NCI-H1436 (cell line): Measurements from ENCODE around the gene HUS1B.
"Not testable (repeated sequence)": the region's sequence is repeated elsewhere in the genome, so short reads cannot be mapped to it uniquely, and the experiment has no call there.

Source experiments
- DNase-seq: peaks from one replicate; lab custom pipeline; 2025; lab: John Stamatoyannopoulos, UW

Gene HUS1B

GRCh38 chr6:656460-657252 is at the start of gene HUS1B:
Gene HUS1B (minus strand): TSS chr6:657100. CDS start chr6:656944, 156 bp downstream.
- DNase-seq, result no peak

- no peak for DNase-seq
These were observed 49.2 kb upstream of the HUS1B start for GRCh38 chr6:706146-706545.

GRCh38 chr6:705047-705446 is 48.1 kb upstream of the HUS1B start:
- no peak for DNase-seq

GRCh38 chr6:704046-704445 is 47.1 kb upstream of the HUS1B start:
- DNase-seq, result no peak

- DNase-seq, result no peak
These were observed 46.7 kb upstream of the HUS1B start for GRCh38 chr6:703552-703951.

GRCh38 chr6:701700-702479 is 45.0 kb upstream of the HUS1B start:
- no peak for DNase-seq

GRCh38 chr6:701215-701614 is 44.3 kb upstream of the HUS1B start:
- DNase-seq, result no peak

GRCh38 chr6:700490-700889 is 43.6 kb upstream of the HUS1B start:
- no peak for DNase-seq

- no peak for DNase-seq
These were observed 42.4 kb upstream of the HUS1B start for GRCh38 chr6:699319-699718.

- DNase-seq, result not testable (repeated sequence)
These were observed 37.7 kb upstream of the HUS1B start for GRCh38 chr6:694431-695126.

GRCh38 chr6:693723-694009 is 36.8 kb upstream of the HUS1B start:
- no peak for DNase-seq

GRCh38 chr6:692858-693722 is 36.2 kb upstream of the HUS1B start, which contains the start of gene EXOC2:
Gene EXOC2 (minus strand): TSS chr6:693139. CDS start chr6:637818, 55,321 bp downstream.
- DNase-seq, result peak; percentile 33

- no peak for DNase-seq
These were observed 35.5 kb upstream of the HUS1B start for GRCh38 chr6:692356-692851.

GRCh38 chr6:689223-689622 is 32.3 kb upstream of the HUS1B start:
- no peak for DNase-seq

GRCh38 chr6:686497-686896 is 29.6 kb upstream of the HUS1B start:
- no peak for DNase-seq

- DNase-seq, result no peak
These were observed 28.1 kb upstream of the HUS1B start for GRCh38 chr6:684831-685636.

- peak; percentile 20 for DNase-seq
These were observed 27.0 kb upstream of the HUS1B start for GRCh38 chr6:683742-684440.

GRCh38 chr6:680666-681340 is 23.9 kb upstream of the HUS1B start:
- DNase-seq, result no peak

- DNase-seq, result no peak
These were observed 23.4 kb upstream of the HUS1B start for GRCh38 chr6:680251-680650.

- DNase-seq, result no peak
These were observed 22.4 kb upstream of the HUS1B start for GRCh38 chr6:679282-679681.
